ENCODE data around the gene PDCD7. TPM values are rescaled to one million over a fixed set of nuclear protein-coding genes. Genes with fewer than 3 reads are reported as not detected.
"Not testable (repeated sequence)": the region's sequence is repeated elsewhere in the genome, so short reads cannot be mapped to it uniquely, and the experiment has no call there.

The PDCD7 gene
- total RNA-seq, 1 experiment from 2014 or later = 19.7 TPM

DNA sequence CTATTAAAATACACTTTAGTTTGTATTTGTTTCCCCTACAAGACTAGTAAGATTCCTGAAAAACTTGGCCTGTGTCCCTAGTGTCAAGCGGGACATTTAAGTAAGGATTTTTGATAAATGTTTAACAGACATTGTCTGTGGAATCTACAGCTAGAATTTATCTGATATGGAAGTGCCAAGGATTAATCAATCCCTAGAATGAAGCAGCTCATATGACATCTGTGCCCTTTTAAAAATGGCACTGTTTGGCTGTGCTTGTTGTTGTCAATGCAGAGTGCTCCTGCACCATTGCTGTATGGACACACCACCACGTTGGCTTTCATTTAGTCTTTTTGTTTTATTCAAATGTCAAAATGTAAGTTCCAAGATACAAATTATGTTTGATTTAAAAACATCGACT lies 14.3 kb upstream of the PDCD7 start:
- Histone ChIP-seq H3K4me1 (ENCODE audit: control insufficient read depth, insufficient read depth, low read length) (no peaks in the 10 kb centered on the region), H3K4me3 (ENCODE audit: low read depth in 2 of 2, low read length in 2 of 2) (no peak overlapping the region), H3K9me3 (ENCODE audit: control insufficient read depth, insufficient read depth, low read depth, low read length) (no peaks in the 10 kb centered on the region), H3K27me3 (ENCODE audit: control insufficient read depth, insufficient read depth, low read length) (no peaks in the 10 kb centered on the region), H3K27ac (ENCODE audit: low read length) (no peak overlapping the region), H3K36me3 (ENCODE audit: control insufficient read depth, insufficient read depth, low read length) (peaks cover 5% of the 10 kb centered on the region; the same call in 1 of the 2 replicates)
- in situ Hi-C loops (cut with HindIII; ENCODE audit: low pct_unique_long_range_greater_than_20kb, low sequenced_read_pairs) (no loop called here), intact Hi-C loops (cut with micrococcal nuclease; ENCODE audit: unreplicated experiment) (no loop called here)
- DNase-seq (ENCODE audit: low read depth, low spot score) (no peak), ATAC-seq (no peak)
- CTCF ChIA-PET = interaction anchor here (0.6 kb wide), 1 partner anchor 127 kb away, joined by 4 read pairs; no protein-coding TSS in a partner anchor
- BruUV-seq (replicated peaks) = no TSS peak
- POLR2A ChIA-PET = interaction anchor here (0.7 kb wide), 1 partner anchor 74 kb away, joined by 3 read pairs; no protein-coding TSS in a partner anchor
- TF ChIP-seq, protein P1, sequence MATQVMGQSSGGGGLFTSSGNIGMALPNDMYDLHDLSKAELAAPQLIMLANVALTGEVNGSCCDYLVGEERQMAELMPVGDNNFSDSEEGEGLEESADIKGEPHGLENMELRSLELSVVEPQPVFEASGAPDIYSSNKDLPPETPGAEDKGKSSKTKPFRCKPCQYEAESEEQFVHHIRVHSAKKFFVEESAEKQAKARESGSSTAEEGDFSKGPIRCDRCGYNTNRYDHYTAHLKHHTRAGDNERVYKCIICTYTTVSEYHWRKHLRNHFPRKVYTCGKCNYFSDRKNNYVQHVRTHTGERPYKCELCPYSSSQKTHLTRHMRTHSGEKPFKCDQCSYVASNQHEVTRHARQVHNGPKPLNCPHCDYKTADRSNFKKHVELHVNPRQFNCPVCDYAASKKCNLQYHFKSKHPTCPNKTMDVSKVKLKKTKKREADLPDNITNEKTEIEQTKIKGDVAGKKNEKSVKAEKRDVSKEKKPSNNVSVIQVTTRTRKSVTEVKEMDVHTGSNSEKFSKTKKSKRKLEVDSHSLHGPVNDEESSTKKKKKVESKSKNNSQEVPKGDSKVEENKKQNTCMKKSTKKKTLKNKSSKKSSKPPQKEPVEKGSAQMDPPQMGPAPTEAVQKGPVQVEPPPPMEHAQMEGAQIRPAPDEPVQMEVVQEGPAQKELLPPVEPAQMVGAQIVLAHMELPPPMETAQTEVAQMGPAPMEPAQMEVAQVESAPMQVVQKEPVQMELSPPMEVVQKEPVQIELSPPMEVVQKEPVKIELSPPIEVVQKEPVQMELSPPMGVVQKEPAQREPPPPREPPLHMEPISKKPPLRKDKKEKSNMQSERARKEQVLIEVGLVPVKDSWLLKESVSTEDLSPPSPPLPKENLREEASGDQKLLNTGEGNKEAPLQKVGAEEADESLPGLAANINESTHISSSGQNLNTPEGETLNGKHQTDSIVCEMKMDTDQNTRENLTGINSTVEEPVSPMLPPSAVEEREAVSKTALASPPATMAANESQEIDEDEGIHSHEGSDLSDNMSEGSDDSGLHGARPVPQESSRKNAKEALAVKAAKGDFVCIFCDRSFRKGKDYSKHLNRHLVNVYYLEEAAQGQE (IDR thresholded peaks at IDR 0.05; ENCODE audit: insufficient read depth in 1 of 2, low read depth in 2 of 2, low read length in 1 of 2) = no peak
- TF ChIP-seq TCF7L2 (IDR thresholded peaks at IDR 0.05; ENCODE audit: low read depth, low read length) (no peak), SIN3A (IDR thresholded peaks at IDR 0.05; ENCODE audit: borderline replicate concordance, insufficient read depth, low read depth, low read length) (no peak), POLR2AphosphoS5 (IDR thresholded peaks at IDR 0.05; ENCODE audit: low read depth, low read length) (no peak)
- TF ChIP-seq, protein P2, sequence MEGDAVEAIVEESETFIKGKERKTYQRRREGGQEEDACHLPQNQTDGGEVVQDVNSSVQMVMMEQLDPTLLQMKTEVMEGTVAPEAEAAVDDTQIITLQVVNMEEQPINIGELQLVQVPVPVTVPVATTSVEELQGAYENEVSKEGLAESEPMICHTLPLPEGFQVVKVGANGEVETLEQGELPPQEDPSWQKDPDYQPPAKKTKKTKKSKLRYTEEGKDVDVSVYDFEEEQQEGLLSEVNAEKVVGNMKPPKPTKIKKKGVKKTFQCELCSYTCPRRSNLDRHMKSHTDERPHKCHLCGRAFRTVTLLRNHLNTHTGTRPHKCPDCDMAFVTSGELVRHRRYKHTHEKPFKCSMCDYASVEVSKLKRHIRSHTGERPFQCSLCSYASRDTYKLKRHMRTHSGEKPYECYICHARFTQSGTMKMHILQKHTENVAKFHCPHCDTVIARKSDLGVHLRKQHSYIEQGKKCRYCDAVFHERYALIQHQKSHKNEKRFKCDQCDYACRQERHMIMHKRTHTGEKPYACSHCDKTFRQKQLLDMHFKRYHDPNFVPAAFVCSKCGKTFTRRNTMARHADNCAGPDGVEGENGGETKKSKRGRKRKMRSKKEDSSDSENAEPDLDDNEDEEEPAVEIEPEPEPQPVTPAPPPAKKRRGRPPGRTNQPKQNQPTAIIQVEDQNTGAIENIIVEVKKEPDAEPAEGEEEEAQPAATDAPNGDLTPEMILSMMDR (IDR thresholded peaks at IDR 0.05) = no peak

DNA sequence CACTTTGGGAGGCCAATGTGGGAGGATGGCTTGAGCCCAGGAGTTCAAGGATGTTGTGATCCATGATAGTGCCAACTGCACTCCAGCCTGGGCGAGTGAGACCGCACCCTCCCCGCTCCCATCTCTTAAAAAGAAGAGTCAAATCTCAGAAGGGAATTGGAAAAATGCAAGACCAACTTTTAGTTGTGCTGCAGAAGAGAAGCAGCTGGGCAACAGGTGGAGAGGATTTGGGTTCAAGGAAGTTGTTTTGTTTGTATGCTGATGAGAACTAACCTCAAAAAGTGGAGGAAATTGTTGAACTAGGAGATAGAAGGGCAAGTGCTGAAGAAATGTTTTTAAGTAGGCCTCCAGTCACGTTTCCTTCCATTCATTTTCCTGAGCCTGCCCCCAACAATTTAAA lies 12.8 kb upstream of the PDCD7 start:
- H3K9me3 ChIP-seq (ENCODE audit: control insufficient read depth, insufficient read depth, low read depth, low read length) = no peaks in the 10 kb centered on the region
- ATAC-seq (no peak), DNase-seq (ENCODE audit: low read depth, low spot score) (no peak)
- peaks cover 5% of the 10 kb centered on the region; the same call in 1 of the 2 replicates for H3K36me3 ChIP-seq (ENCODE audit: control insufficient read depth, insufficient read depth, low read length)
- intact Hi-C loops (cut with micrococcal nuclease; ENCODE audit: unreplicated experiment) = no loop called here
- in situ Hi-C loops (cut with HindIII; ENCODE audit: low pct_unique_long_range_greater_than_20kb, low sequenced_read_pairs) = no loop called here
- H3K27ac ChIP-seq (ENCODE audit: low read length) = no peak overlapping the region
- POLR2A ChIA-PET = no interaction called here
- BruUV-seq (replicated peaks) = no TSS peak
- no peaks in the 10 kb centered on the region for H3K27me3 ChIP-seq (ENCODE audit: control insufficient read depth, insufficient read depth, low read length)
- no peaks in the 10 kb centered on the region for H3K4me1 ChIP-seq (ENCODE audit: control insufficient read depth, insufficient read depth, low read length)
- TF ChIP-seq, protein P1 (IDR thresholded peaks at IDR 0.05; ENCODE audit: insufficient read depth in 1 of 2, low read depth in 2 of 2, low read length in 1 of 2) = no peak
- no peak for TF ChIP-seq POLR2AphosphoS5 (IDR thresholded peaks at IDR 0.05; ENCODE audit: low read depth, low read length)
- no peak for TF ChIP-seq TCF7L2 (IDR thresholded peaks at IDR 0.05; ENCODE audit: low read depth, low read length)
- TF ChIP-seq SIN3A (IDR thresholded peaks at IDR 0.05; ENCODE audit: borderline replicate concordance, insufficient read depth, low read depth, low read length) = no peak
- TF ChIP-seq, protein P2 (IDR thresholded peaks at IDR 0.05) = no peak
- CTCF ChIA-PET = no interaction called here
- no peak overlapping the region for H3K4me3 ChIP-seq (ENCODE audit: low read depth in 2 of 2, low read length in 2 of 2)

DNA sequence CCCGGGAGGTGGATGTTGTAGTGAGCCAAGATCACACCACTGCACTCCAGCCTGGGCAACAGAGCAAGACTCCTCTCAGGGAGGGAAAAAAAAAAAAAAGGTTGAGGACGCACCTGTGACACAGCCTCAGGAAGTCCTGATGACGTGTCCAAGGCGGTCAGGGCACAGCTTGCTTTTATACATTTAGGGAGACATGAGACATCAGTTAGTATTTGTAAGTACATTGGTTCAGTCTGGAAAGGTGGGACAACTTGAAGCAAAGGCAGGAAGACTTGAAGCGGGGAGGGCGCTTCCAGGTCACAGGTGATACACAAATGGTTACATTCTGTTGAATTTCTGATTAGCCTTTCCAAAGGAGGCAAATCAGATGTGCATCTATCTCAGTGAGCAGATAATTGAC lies 5.0 kb upstream of the PDCD7 start:
- H3K36me3 ChIP-seq (ENCODE audit: control insufficient read depth, insufficient read depth, low read length); intact Hi-C loops (cut with micrococcal nuclease; ENCODE audit: unreplicated experiment); POLR2A ChIA-PET; H3K4me3 ChIP-seq (ENCODE audit: low read depth in 2 of 2, low read length in 2 of 2); H3K4me1 ChIP-seq (ENCODE audit: control insufficient read depth, insufficient read depth, low read length); ATAC-seq; H3K27me3 ChIP-seq (ENCODE audit: control insufficient read depth, insufficient read depth, low read length); in situ Hi-C loops (cut with HindIII; ENCODE audit: low pct_unique_long_range_greater_than_20kb, low sequenced_read_pairs); H3K9me3 ChIP-seq (ENCODE audit: control insufficient read depth, insufficient read depth, low read depth, low read length); DNase-seq (ENCODE audit: low read depth, low spot score); H3K27ac ChIP-seq (ENCODE audit: low read length); BruUV-seq (replicated peaks): not testable (repeated sequence)
- CTCF ChIA-PET = interaction anchor here (0.7 kb wide), 1 partner anchor 69 kb away, joined by 6 read pairs; no protein-coding TSS in a partner anchor

Data from Panc1 (cell line).